ENCODE data around the gene TSGA10IP.

The TSGA10IP gene

DNA sequence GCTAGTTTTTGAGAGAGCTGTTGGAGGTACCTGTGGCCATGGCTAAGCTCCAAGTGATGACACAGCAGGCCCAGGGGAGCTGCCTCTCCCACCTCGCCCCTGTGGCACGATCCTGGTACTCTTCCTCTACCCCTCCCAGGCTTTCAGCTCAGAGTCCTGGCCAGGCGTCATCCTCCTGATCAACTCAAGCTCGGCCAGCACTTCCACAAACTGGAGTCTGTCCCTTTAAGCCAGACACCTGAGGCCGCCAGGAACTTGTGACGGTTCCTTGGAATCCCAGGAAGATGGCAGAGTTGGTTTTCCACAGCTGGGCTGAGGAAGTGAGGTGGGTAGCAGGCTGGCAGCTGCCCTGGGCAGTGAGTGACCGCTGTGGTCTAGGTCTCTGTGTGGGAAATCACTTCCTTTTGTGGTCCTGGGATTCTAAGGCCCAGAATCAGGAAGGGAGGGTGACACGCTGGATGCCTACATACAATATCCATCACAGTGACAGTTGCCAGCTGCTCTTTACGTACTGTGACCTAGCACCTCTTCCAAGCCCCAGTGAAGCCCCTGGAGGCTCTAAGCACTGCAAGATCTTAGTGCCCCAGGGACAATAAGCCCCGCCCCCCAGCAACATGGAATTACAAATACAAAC is 63.3 kb downstream of the TSGA10IP start:
- no peak for DNase-seq

Measured in stimulated activated CD4-positive, alpha-beta T cell treated with anti-CD3 and anti-CD28 coated beads, Interleukin-1b, Interleukin-23, amount 100 ng/mL, for 48 hours (primary cell).